Measurements from ENCODE around the gene OTOF.

The OTOF gene

GRCh38 chr2:26521913-26522180 lies 43.9 kb upstream of the OTOF start:
- H3K27me3 Mint-ChIP-seq (ENCODE audit: low read depth) = peaks cover 24% of the 10 kb centered on the region
- no peak for TF ChIP-seq CTCF (IDR thresholded peaks at IDR 0.05; ENCODE audit: unreplicated experiment in 3 of 3)
- no peaks in the 10 kb centered on the region for H3K9me3 Mint-ChIP-seq
- H3K36me3 Mint-ChIP-seq (ENCODE audit: low read depth) = no peaks in the 10 kb centered on the region
- H3K4me1 Mint-ChIP-seq = no peaks in the 10 kb centered on the region
- no peak overlapping the region for H3K27ac Mint-ChIP-seq
- no peak overlapping the region for H3K4me3 Mint-ChIP-seq

GRCh38 chr2:26521054-26521912 lies 43.4 kb upstream of the OTOF start:
- Mint-ChIP-seq H3K4me1 (no peaks in the 10 kb centered on the region), H3K27ac (no peak overlapping the region), H3K4me3 (no peak overlapping the region), H3K36me3 (ENCODE audit: low read depth) (no peaks in the 10 kb centered on the region), H3K27me3 (ENCODE audit: low read depth) (peaks cover 24% of the 10 kb centered on the region), H3K9me3 (no peaks in the 10 kb centered on the region)
- TF ChIP-seq CTCF (IDR thresholded peaks at IDR 0.05; ENCODE audit: unreplicated experiment in 3 of 3) = no peak

- peaks cover 26% of the 10 kb centered on the region for H3K27me3 Mint-ChIP-seq (ENCODE audit: low read depth)
- no peak overlapping the region for H3K4me3 Mint-ChIP-seq
- H3K4me1 Mint-ChIP-seq = no peaks in the 10 kb centered on the region
- TF ChIP-seq CTCF (IDR thresholded peaks at IDR 0.05; ENCODE audit: unreplicated experiment in 3 of 3) = no peak
- no peak overlapping the region for H3K27ac Mint-ChIP-seq
- no peaks in the 10 kb centered on the region for H3K36me3 Mint-ChIP-seq (ENCODE audit: low read depth)
- no peaks in the 10 kb centered on the region for H3K9me3 Mint-ChIP-seq
Measured at GRCh38 chr2:26520148-26520449, 42.2 kb upstream of the OTOF start.

GRCh38 chr2:26519396-26520147 lies 41.6 kb upstream of the OTOF start:
- H3K27me3 Mint-ChIP-seq (ENCODE audit: low read depth) = peaks cover 25% of the 10 kb centered on the region
- no peaks in the 10 kb centered on the region for H3K9me3 Mint-ChIP-seq
- no peaks in the 10 kb centered on the region for H3K4me1 Mint-ChIP-seq
- no peak overlapping the region for H3K4me3 Mint-ChIP-seq
- H3K36me3 Mint-ChIP-seq (ENCODE audit: low read depth) = no peaks in the 10 kb centered on the region
- no peak for TF ChIP-seq CTCF (IDR thresholded peaks at IDR 0.05; ENCODE audit: unreplicated experiment in 3 of 3)
- no peak overlapping the region for H3K27ac Mint-ChIP-seq

GRCh38 chr2:26516781-26517180 lies 38.9 kb upstream of the OTOF start:
- Mint-ChIP-seq H3K27me3 (ENCODE audit: low read depth) (peaks cover 19% of the 10 kb centered on the region), H3K4me3 (no peak overlapping the region), H3K27ac (no peak overlapping the region), H3K36me3 (ENCODE audit: low read depth) (no peaks in the 10 kb centered on the region), H3K9me3 (no peaks in the 10 kb centered on the region), H3K4me1 (no peaks in the 10 kb centered on the region)
- no peak for TF ChIP-seq CTCF (IDR thresholded peaks at IDR 0.05; ENCODE audit: unreplicated experiment in 3 of 3)

- no peak overlapping the region for H3K4me3 Mint-ChIP-seq
- H3K4me1 Mint-ChIP-seq = no peaks in the 10 kb centered on the region
- H3K9me3 Mint-ChIP-seq = no peaks in the 10 kb centered on the region
- peaks cover 19% of the 10 kb centered on the region for H3K27me3 Mint-ChIP-seq (ENCODE audit: low read depth)
- no peak overlapping the region for H3K27ac Mint-ChIP-seq
- no peaks in the 10 kb centered on the region for H3K36me3 Mint-ChIP-seq (ENCODE audit: low read depth)
- TF ChIP-seq CTCF (IDR thresholded peaks at IDR 0.05; ENCODE audit: unreplicated experiment in 3 of 3) = no peak
Measured at GRCh38 chr2:26516246-26516645, 38.3 kb upstream of the OTOF start.
